ENCODE data around the gene KRT31.
"Not testable (repeated sequence)": the region's sequence is repeated elsewhere in the genome, so short reads cannot be mapped to it uniquely, and the experiment has no call there.

The KRT31 gene

GRCh38 chr17:41383690-41384089 lies 13.7 kb downstream of the KRT31 start:
- no peak for DNase-seq

- no peak for DNase-seq
Measured at GRCh38 chr17:41382394-41382793, 15.0 kb downstream of the KRT31 start.

- not testable (repeated sequence) for DNase-seq
Measured at GRCh38 chr17:41381943-41382342, 15.5 kb downstream of the KRT31 start, which contains the start of gene KRT34. Gene KRT34, minus strand, starts transcription at chr17:41382306. Its CDS starts 60 bp downstream, at chr17:41382246.

- not testable (repeated sequence) for DNase-seq
Measured at GRCh38 chr17:41380091-41380490, 17.3 kb downstream of the KRT31 start.

GRCh38 chr17:41377546-41377945 lies 19.9 kb downstream of the KRT31 start:
- no peak for DNase-seq

- no peak for DNase-seq
Measured at GRCh38 chr17:41369713-41370112, 27.7 kb downstream of the KRT31 start, which contains the start of gene KRT33B. Gene KRT33B, minus strand, starts transcription at chr17:41369813. Its CDS starts 63 bp downstream, at chr17:41369750.

GRCh38 chr17:41369023-41369422 lies 28.4 kb downstream of the KRT31 start:
- no peak for DNase-seq

- no peak for DNase-seq
Measured at GRCh38 chr17:41367426-41368075, 29.9 kb downstream of the KRT31 start.

GRCh38 chr17:41366070-41366469 lies 31.3 kb downstream of the KRT31 start:
- no peak for DNase-seq

GRCh38 chr17:41363881-41364280 lies 33.5 kb downstream of the KRT31 start:
- DNase-seq: no peak

GRCh38 chr17:41360296-41360995 lies 37.0 kb downstream of the KRT31 start:
- DNase-seq: no peak

- no peak for DNase-seq
Measured at GRCh38 chr17:41354536-41354935, 42.9 kb downstream of the KRT31 start.

- no peak for DNase-seq
Measured at GRCh38 chr17:41352597-41353366, 44.6 kb downstream of the KRT31 start.

- no peak for DNase-seq
Measured at GRCh38 chr17:41351177-41351576, 46.2 kb downstream of the KRT31 start.

GRCh38 chr17:41350381-41350878 lies 47.0 kb downstream of the KRT31 start, which contains the start of gene KRT33A:
Gene KRT33A, minus strand, starts transcription at chr17:41350828. Its CDS starts 61 bp downstream, at chr17:41350767.
- not testable (repeated sequence) for DNase-seq

GRCh38 chr17:41347869-41348760 lies 49.3 kb downstream of the KRT31 start:
- no peak for DNase-seq

GRCh38 chr17:41346421-41346820 lies 51.0 kb downstream of the KRT31 start:
- not testable (repeated sequence) for DNase-seq

- DNase-seq: no peak
Measured at GRCh38 chr17:41345992-41346391, 51.4 kb downstream of the KRT31 start.

All from NCI-H2171 (cell line).